Breast epithelium (tissue), 4 donors: Measurements from ENCODE around the gene CACFD1. TPM values are rescaled to one million over a fixed set of nuclear protein-coding genes. Genes with fewer than 3 reads are reported as not detected.

ENCODE experiments used
- DNase-seq, 2 donors: peaks; one replicate each; pipeline ENCODE4 v3.0.0-alpha.2; 2019; ENCODE audit warnings: low spot score in 2 of 2
- H3K27ac ChIP-seq, 2 donors: fragments of 200-600 bp; sonication (generic) in 1 of 2; one replicate each; pipeline ENCODE4 v1.5.1; 2016 to 2019; ENCODE audit warnings: mild to moderate bottlenecking in 1 of 2
- H3K27me3 ChIP-seq, 2 donors: fragments of 200-600 bp; sonication (generic) in 1 of 2; one replicate each; pipeline versions ENCODE4 v1.5.1 to v1.6.0; 2017 to 2019; ENCODE audit warnings: control low read depth in 1 of 2, mild to moderate bottlenecking in 1 of 2
- H3K36me3 ChIP-seq: fragments of 200-600 bp; one replicate; pipeline ENCODE4 v1.5.1; 2019
- H3K4me1 ChIP-seq, 2 donors: fragments of 200-600 bp; sonication (generic); one replicate each; pipeline ENCODE4 v1.5.1; 2016 to 2019; ENCODE audit warnings: control low read depth in 1 of 2
- H3K4me3 ChIP-seq, 3 donors: fragments of 200-600 bp; sonication (generic); 1 replicate in 2 of 3; 2 replicates in 1 of 3; pipeline ENCODE4 v1.5.1; 2016 to 2019; ENCODE audit warnings: mild to moderate bottlenecking in 3 of 3, moderate library complexity in 2 of 3
- H3K9me3 ChIP-seq, 2 donors: fragments of 200-600 bp; sonication (generic) in 1 of 2; one replicate each; pipeline ENCODE4 v1.5.1; 2016 to 2019; ENCODE audit warnings: control low read depth in 1 of 2
- POLR2A ChIP-seq: fragments of 450-650 bp; IDR thresholded peaks from one replicate; pipeline ENCODE4 v1.6.1; 2016; ENCODE audit warnings: antibody characterized with exemption, mild to moderate bottlenecking, moderate library complexity
- POLR2AphosphoS5 ChIP-seq, 3 donors: sonication (generic); formaldehyde crosslinking; IDR thresholded peaks; one replicate each; pipeline ENCODE4 v1.6.1; 2017; ENCODE audit warnings: antibody characterized with exemption in 3 of 3
- intact Hi-C: fragments of 100-400 bp; cut with DNase I; formaldehyde crosslinking; loops from one replicate; pipeline ENCODE4 v1.15.1; 2023; ENCODE audit warnings: low total_unique reads
- total RNA-seq, 3 donors: library from RNA; depleted of rRNA; stranded (reverse); fragments of >200 nt; gene quantifications; one replicate each; pipeline ENCODE4 v1.1.0, GENCODE V29; 2016
- TF ChIP-seq, protein P1 (sequence below), 3 donors: fragments of 450-650 bp; IDR thresholded peaks; one replicate each; pipeline ENCODE4 v1.5.1; 2016 to 2017; ENCODE audit warnings: antibody characterized with exemption in 3 of 3, mild to moderate bottlenecking in 3 of 3, moderate library complexity in 3 of 3

The CACFD1 gene
- total RNA-seq, 3 donors from 2014 or later, result 5.0 to 19.5 (median 13.4) TPM

- Histone ChIP-seq H3K27ac (no peak overlapping the region), H3K4me3 (peak overlapping the region in 2 of 3 donors; percentile 53 to 73), H3K9me3 (no peaks in the 10 kb centered on the region), H3K4me1 (no peaks in the 10 kb centered on the region), H3K27me3 (no peaks in the 10 kb centered on the region), H3K36me3 (no peaks in the 10 kb centered on the region)
- no peak for TF ChIP-seq POLR2AphosphoS5 (IDR thresholded peaks at IDR 0.05)
- TF ChIP-seq, protein P1, sequence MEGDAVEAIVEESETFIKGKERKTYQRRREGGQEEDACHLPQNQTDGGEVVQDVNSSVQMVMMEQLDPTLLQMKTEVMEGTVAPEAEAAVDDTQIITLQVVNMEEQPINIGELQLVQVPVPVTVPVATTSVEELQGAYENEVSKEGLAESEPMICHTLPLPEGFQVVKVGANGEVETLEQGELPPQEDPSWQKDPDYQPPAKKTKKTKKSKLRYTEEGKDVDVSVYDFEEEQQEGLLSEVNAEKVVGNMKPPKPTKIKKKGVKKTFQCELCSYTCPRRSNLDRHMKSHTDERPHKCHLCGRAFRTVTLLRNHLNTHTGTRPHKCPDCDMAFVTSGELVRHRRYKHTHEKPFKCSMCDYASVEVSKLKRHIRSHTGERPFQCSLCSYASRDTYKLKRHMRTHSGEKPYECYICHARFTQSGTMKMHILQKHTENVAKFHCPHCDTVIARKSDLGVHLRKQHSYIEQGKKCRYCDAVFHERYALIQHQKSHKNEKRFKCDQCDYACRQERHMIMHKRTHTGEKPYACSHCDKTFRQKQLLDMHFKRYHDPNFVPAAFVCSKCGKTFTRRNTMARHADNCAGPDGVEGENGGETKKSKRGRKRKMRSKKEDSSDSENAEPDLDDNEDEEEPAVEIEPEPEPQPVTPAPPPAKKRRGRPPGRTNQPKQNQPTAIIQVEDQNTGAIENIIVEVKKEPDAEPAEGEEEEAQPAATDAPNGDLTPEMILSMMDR (IDR thresholded peaks at IDR 0.05), result peak in 1 of 3 donors; percentile 11
- intact Hi-C loops, result loop anchor here (10.0 kb wide), 1 partner anchor 255 kb away; no protein-coding TSS in a partner anchor
- no peak for DNase-seq
Measured at GRCh38 chr9:133429641-133430161, 30.1 kb upstream of the CACFD1 start.

GRCh38 chr9:133430244-133430643, 29.5 kb upstream of the CACFD1 start:
- intact Hi-C loops, result no loop called here
- Histone ChIP-seq H3K36me3 (no peaks in the 10 kb centered on the region), H3K4me3 (no peak overlapping the region), H3K4me1 (no peaks in the 10 kb centered on the region), H3K27me3 (no peaks in the 10 kb centered on the region), H3K9me3 (no peaks in the 10 kb centered on the region), H3K27ac (no peak overlapping the region)
- no peak for TF ChIP-seq POLR2A
- TF ChIP-seq POLR2AphosphoS5 (IDR thresholded peaks at IDR 0.05), result no peak
- TF ChIP-seq, protein P1 (IDR thresholded peaks at IDR 0.05), result no peak
- no peak for DNase-seq

- intact Hi-C loops, result no loop called here
- no peak overlapping the region for H3K27ac ChIP-seq
- no peak for TF ChIP-seq POLR2A
- TF ChIP-seq, protein P1 (IDR thresholded peaks at IDR 0.05), result no peak
- no peak for TF ChIP-seq POLR2AphosphoS5 (IDR thresholded peaks at IDR 0.05)
Measured at GRCh38 chr9:133433351-133433843, 26.4 kb upstream of the CACFD1 start.

GRCh38 chr9:133436681-133437080, 23.1 kb upstream of the CACFD1 start:
- Histone ChIP-seq H3K27ac (no peak overlapping the region), H3K36me3 (no peaks in the 10 kb centered on the region), H3K4me3 (no peak overlapping the region), H3K4me1 (no peaks in the 10 kb centered on the region), H3K27me3 (no peaks in the 10 kb centered on the region), H3K9me3 (no peaks in the 10 kb centered on the region)
- DNase-seq, result no peak
- intact Hi-C loops, result no loop called here
- TF ChIP-seq POLR2AphosphoS5 (IDR thresholded peaks at IDR 0.05) (no peak), POLR2A (no peak)

More at GRCh38 chr9:133433351-133433843, 26.4 kb upstream of the CACFD1 start:
- no peaks in the 10 kb centered on the region for H3K36me3 ChIP-seq
- H3K9me3 ChIP-seq, result no peaks in the 10 kb centered on the region
- no peak for DNase-seq
- H3K4me1 ChIP-seq, result no peaks in the 10 kb centered on the region
- H3K4me3 ChIP-seq, result no peak overlapping the region
- H3K27me3 ChIP-seq, result no peaks in the 10 kb centered on the region

GRCh38 chr9:133437753-133438531, 21.8 kb upstream of the CACFD1 start:
- Histone ChIP-seq H3K27me3 (no peaks in the 10 kb centered on the region), H3K9me3 (no peaks in the 10 kb centered on the region), H3K4me1 (no peaks in the 10 kb centered on the region), H3K27ac (no peak overlapping the region), H3K4me3 (no peak overlapping the region), H3K36me3 (no peaks in the 10 kb centered on the region)
- TF ChIP-seq POLR2AphosphoS5 (IDR thresholded peaks at IDR 0.05), result no peak
- no peak for TF ChIP-seq POLR2A
- TF ChIP-seq, protein P1 (IDR thresholded peaks at IDR 0.05), result no peak
- DNase-seq, result no peak
- intact Hi-C loops, result no loop called here
